ENCODE measurements around the gene WDFY1. TPM values are rescaled to one million over a fixed set of nuclear protein-coding genes. Genes with fewer than 3 reads are reported as not detected.

Gene WDFY1
- total RNA-seq, 1 experiment from 2014 or later = 123 TPM

DNA sequence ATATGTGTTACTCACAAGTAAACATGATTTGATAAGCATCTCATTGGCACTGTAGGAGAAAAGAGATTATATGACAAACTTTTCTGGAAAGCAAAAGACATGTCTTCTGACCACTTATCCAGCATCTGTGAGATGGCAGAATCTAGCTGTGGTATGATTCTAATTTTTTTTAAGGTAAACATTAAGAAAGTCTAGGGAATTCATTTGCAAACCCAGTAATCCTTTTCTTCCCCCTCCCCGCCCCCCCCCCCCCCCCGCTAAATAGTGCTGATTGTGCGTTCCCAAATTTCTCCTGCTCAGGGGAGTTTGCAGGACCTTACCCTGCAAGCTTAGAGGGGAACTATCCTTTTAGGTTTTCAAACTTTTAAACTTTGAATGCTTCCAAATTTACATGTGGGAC lies 24.2 kb upstream of the WDFY1 start:
- Mint-ChIP-seq H3K4me1 (ENCODE audit: low read depth, unreplicated experiment) (no peaks in the 10 kb centered on the region), H3K9me3 (ENCODE audit: unreplicated experiment) (no peaks in the 10 kb centered on the region), H3K36me3 (ENCODE audit: insufficient read depth, unreplicated experiment) (peaks cover 43% of the 10 kb centered on the region), H3K4me3 (ENCODE audit: unreplicated experiment) (no peak overlapping the region), H3K27ac (ENCODE audit: unreplicated experiment) (no peak overlapping the region), H3K27me3 (ENCODE audit: insufficient read depth, unreplicated experiment) (no peaks in the 10 kb centered on the region)
- Histone ChIP-seq H3K4me1 (no peaks in the 10 kb centered on the region), H3K4me3 (ENCODE audit: low read depth, low read length) (no peak overlapping the region), H3K27me3 (replicated peaks; ENCODE audit: control insufficient read depth, insufficient read depth, low read length) (no peaks in the 10 kb centered on the region), H3K36me3 (ENCODE audit: control insufficient read depth, insufficient read depth, low read length) (0 out of 2 replicates have a peak, but pooled peaks cover 1% of the 10 kb centered on the region), H3K9me3 (no peaks in the 10 kb centered on the region)
- intact Hi-C loops (cut with micrococcal nuclease; ENCODE audit: unreplicated experiment) = no loop called here
- CTCF ChIA-PET = interaction anchor here (1.4 to 2.7 kb wide), 9 partner anchors 11 to 400 kb away, joined by 4 to 65 read pairs (median 9); no protein-coding TSS in a partner anchor
- POLR2A ChIA-PET = no interaction called here
- TF ChIP-seq, protein P1, sequence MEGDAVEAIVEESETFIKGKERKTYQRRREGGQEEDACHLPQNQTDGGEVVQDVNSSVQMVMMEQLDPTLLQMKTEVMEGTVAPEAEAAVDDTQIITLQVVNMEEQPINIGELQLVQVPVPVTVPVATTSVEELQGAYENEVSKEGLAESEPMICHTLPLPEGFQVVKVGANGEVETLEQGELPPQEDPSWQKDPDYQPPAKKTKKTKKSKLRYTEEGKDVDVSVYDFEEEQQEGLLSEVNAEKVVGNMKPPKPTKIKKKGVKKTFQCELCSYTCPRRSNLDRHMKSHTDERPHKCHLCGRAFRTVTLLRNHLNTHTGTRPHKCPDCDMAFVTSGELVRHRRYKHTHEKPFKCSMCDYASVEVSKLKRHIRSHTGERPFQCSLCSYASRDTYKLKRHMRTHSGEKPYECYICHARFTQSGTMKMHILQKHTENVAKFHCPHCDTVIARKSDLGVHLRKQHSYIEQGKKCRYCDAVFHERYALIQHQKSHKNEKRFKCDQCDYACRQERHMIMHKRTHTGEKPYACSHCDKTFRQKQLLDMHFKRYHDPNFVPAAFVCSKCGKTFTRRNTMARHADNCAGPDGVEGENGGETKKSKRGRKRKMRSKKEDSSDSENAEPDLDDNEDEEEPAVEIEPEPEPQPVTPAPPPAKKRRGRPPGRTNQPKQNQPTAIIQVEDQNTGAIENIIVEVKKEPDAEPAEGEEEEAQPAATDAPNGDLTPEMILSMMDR (IDR thresholded peaks at IDR 0.05; ENCODE audit: insufficient read depth in 1 of 2, low read depth in 1 of 2, low read length in 1 of 2, severe bottlenecking in 1 of 2, unreplicated experiment in 1 of 2) = no peak
- no peak for DNase-seq
- no TSS peak for BruUV-seq (replicated peaks)

DNA sequence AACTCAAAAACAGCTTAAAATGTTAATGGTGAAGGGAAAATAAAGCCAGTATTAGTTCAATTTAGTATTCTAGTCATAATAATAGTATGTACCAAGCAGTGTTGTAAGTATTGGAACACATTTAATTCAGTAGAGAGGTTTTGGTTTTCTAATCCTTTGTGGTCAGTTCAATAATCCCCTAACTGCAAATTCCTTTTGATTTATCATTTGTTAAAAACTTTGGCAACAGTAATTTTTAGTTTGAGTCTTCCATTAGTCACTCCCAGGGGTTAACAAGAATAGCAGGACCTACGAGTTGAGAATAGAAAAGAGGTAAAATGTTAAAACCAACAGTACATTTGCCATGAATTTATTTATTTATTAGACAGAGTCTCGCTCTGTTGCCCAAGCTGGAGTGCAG lies 22.8 kb upstream of the WDFY1 start:
- no peak overlapping the region for H3K4me3 Mint-ChIP-seq (ENCODE audit: unreplicated experiment)
- H3K4me3 ChIP-seq (ENCODE audit: low read depth, low read length) = no peak overlapping the region
- ChIA-PET POLR2A (no interaction called here), CTCF (interaction anchor here (0.6 kb wide), 1 partner anchor 386 kb away, joined by 10 read pairs; no protein-coding TSS in a partner anchor)
- BruUV-seq (replicated peaks) = no TSS peak
- intact Hi-C loops (cut with micrococcal nuclease; ENCODE audit: unreplicated experiment) = no loop called here
- no peaks in the 10 kb centered on the region for H3K27me3 Mint-ChIP-seq (ENCODE audit: insufficient read depth, unreplicated experiment)
- 0 out of 2 replicates have a peak, but pooled peaks cover 1% of the 10 kb centered on the region for H3K36me3 ChIP-seq (ENCODE audit: control insufficient read depth, insufficient read depth, low read length)
- no peak overlapping the region for H3K27ac Mint-ChIP-seq (ENCODE audit: unreplicated experiment)
- no peaks in the 10 kb centered on the region for H3K9me3 ChIP-seq
- no peak for DNase-seq
- H3K36me3 Mint-ChIP-seq (ENCODE audit: insufficient read depth, unreplicated experiment) = peaks cover 56% of the 10 kb centered on the region
- peaks cover 7% of the 10 kb centered on the region for H3K4me1 ChIP-seq
- H3K9me3 Mint-ChIP-seq (ENCODE audit: unreplicated experiment) = no peaks in the 10 kb centered on the region
- no peaks in the 10 kb centered on the region for H3K27me3 ChIP-seq (replicated peaks; ENCODE audit: control insufficient read depth, insufficient read depth, low read length)
- TF ChIP-seq, protein P1 (IDR thresholded peaks at IDR 0.05; ENCODE audit: insufficient read depth in 1 of 2, low read depth in 1 of 2, low read length in 1 of 2, severe bottlenecking in 1 of 2, unreplicated experiment in 1 of 2) = no peak
- H3K4me1 Mint-ChIP-seq (ENCODE audit: low read depth, unreplicated experiment) = no peaks in the 10 kb centered on the region

DNA sequence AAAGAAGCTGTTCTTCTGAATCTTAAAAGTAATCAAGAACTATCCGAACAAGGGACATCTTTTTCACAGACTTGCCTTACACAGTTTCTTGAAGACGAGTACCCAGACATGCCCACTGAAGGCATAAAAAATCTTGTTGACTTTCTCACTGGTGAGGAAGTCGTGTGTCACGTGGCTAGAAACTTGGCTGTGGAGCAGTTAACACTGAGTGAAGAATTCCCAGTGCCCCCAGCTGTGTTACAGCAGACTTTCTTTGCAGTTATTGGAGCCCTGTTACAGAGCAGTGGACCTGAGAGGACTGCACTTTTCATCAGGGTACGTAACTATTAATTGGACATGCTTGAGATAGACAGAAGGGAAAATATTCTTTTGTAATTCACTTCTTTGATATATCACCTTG lies 14.6 kb upstream of the WDFY1 start:
- ChIA-PET POLR2A (no interaction called here), CTCF (no interaction called here)
- TF ChIP-seq, protein P1 (IDR thresholded peaks at IDR 0.05; ENCODE audit: insufficient read depth in 1 of 2, low read depth in 1 of 2, low read length in 1 of 2, severe bottlenecking in 1 of 2, unreplicated experiment in 1 of 2) = no peak
- Histone ChIP-seq H3K4me1 (peaks cover 19% of the 10 kb centered on the region), H3K27me3 (replicated peaks; ENCODE audit: control insufficient read depth, insufficient read depth, low read length) (no peaks in the 10 kb centered on the region), H3K4me3 (ENCODE audit: low read depth, low read length) (no peak overlapping the region), H3K9me3 (no peaks in the 10 kb centered on the region), H3K36me3 (ENCODE audit: control insufficient read depth, insufficient read depth, low read length) (0 out of 2 replicates have a peak, but pooled peaks cover 1% of the 10 kb centered on the region)
- no TSS peak for BruUV-seq (replicated peaks)
- no peaks in the 10 kb centered on the region for H3K9me3 Mint-ChIP-seq (ENCODE audit: unreplicated experiment)
- H3K27ac Mint-ChIP-seq (ENCODE audit: unreplicated experiment) = no peak overlapping the region
- H3K27me3 Mint-ChIP-seq (ENCODE audit: insufficient read depth, unreplicated experiment) = no peaks in the 10 kb centered on the region
- intact Hi-C loops (cut with micrococcal nuclease; ENCODE audit: unreplicated experiment) = loop anchor here (5.0 kb wide), 2 partner anchors 177 to 267 kb away; no protein-coding TSS in a partner anchor
- peaks cover 62% of the 10 kb centered on the region for H3K36me3 Mint-ChIP-seq (ENCODE audit: insufficient read depth, unreplicated experiment)
- no peak overlapping the region for H3K4me3 Mint-ChIP-seq (ENCODE audit: unreplicated experiment)
- H3K4me1 Mint-ChIP-seq (ENCODE audit: low read depth, unreplicated experiment) = peaks cover 23% of the 10 kb centered on the region
- DNase-seq = no peak

Data from Caco-2 (cell line).